ENCODE data around the gene BACE1. TPM values are rescaled to one million over a fixed set of nuclear protein-coding genes. Genes with fewer than 3 reads are reported as not detected.
"Not testable (repeated sequence)": the region's sequence is repeated elsewhere in the genome, so short reads cannot be mapped to it uniquely, and the experiment has no call there.

BACE1 gene
- total and polyA plus RNA-seq, 4 donors: 5.1 to 30.7 (median 13.2) TPM

GRCh38 chr11:117327567-117328374 is 11.7 kb upstream of the BACE1 start, which contains the start of gene CEP164:
Gene CEP164, plus strand, starts transcription at chr11:117327854. Its CDS starts 10,733 bp downstream, at chr11:117338587.
- DNase-seq (peak; percentile 97 to 98 (median 98)), ATAC-seq (ENCODE audit: insufficient read depth, low FRiP score) (peak; percentile 96)
- no peak for TF ChIP-seq CTCF (IDR thresholded peaks at IDR 0.05; ENCODE audit: control extremely low read depth, extremely low read depth)
- 0 to 1% methylated on average over 63 to 64 of the region's 64 CpGs for WGBS, 2 donors
- H3K4me1 ChIP-seq (ENCODE audit: control insufficient read depth in 5 of 5, insufficient read depth in 5 of 5, low read length in 5 of 5): peaks cover 5 to 9% (median 8%) of the 10 kb centered on the region in 5 donors
- no peaks in the 10 kb centered on the region for H3K9me3 ChIP-seq (ENCODE audit: control insufficient read depth in 4 of 4, insufficient read depth in 3 of 4, low read length in 3 of 4)
- H3K9ac ChIP-seq (ENCODE audit: insufficient read depth in 1 of 2, low read length in 2 of 2): peak within 1 kb of the TSS; percentile 69 to 73
- peak within 1 kb of the TSS; percentile 62 for H3K4me3 ChIP-seq
- peak within 1 kb of the TSS; percentile 93 to 94 for H3K27ac ChIP-seq (ENCODE audit: low read depth in 1 of 2, low read length in 1 of 2)
- no peaks in the 10 kb centered on the region for H3K27me3 ChIP-seq (ENCODE audit: control insufficient read depth in 3 of 3, insufficient read depth in 3 of 3, low read length in 2 of 3)
- H3K36me3 ChIP-seq (ENCODE audit: control insufficient read depth in 4 of 4, insufficient read depth in 4 of 4, low read length in 4 of 4): no peaks in the 10 kb centered on the region

GRCh38 chr11:117327255-117327566 is 11.2 kb upstream of the BACE1 start:
- WGBS, 2 donors: 7 to 12% methylated on average over 5 of the region's 5 CpGs
- H3K4me3 ChIP-seq: peak overlapping the region; percentile 62
- not testable (repeated sequence) for H3K9ac ChIP-seq (ENCODE audit: insufficient read depth in 1 of 2, low read length in 2 of 2); H3K27me3 ChIP-seq (ENCODE audit: control insufficient read depth in 3 of 3, insufficient read depth in 3 of 3, low read length in 2 of 3); H3K36me3 ChIP-seq (ENCODE audit: control insufficient read depth in 4 of 4, insufficient read depth in 4 of 4, low read length in 4 of 4); H3K9me3 ChIP-seq (ENCODE audit: control insufficient read depth in 4 of 4, insufficient read depth in 3 of 4, low read length in 3 of 4); ATAC-seq (ENCODE audit: insufficient read depth, low FRiP score); H3K4me1 ChIP-seq (ENCODE audit: control insufficient read depth in 5 of 5, insufficient read depth in 5 of 5, low read length in 5 of 5)
- peak overlapping the region in 1 of 2 donors; percentile 93 for H3K27ac ChIP-seq (ENCODE audit: low read depth in 1 of 2, low read length in 1 of 2)
- DNase-seq: peak in 1 of 3 donors; percentile 16

GRCh38 chr11:117319214-117319840 is 3.3 kb upstream of the BACE1 start:
- H3K9ac ChIP-seq (ENCODE audit: insufficient read depth in 1 of 2, low read length in 2 of 2): no peak overlapping the region
- no peaks in the 10 kb centered on the region for H3K36me3 ChIP-seq (ENCODE audit: control insufficient read depth in 4 of 4, insufficient read depth in 4 of 4, low read length in 4 of 4)
- H3K4me1 ChIP-seq (ENCODE audit: control insufficient read depth in 5 of 5, insufficient read depth in 5 of 5, low read length in 5 of 5): peaks cover 0 to 16% (median 8%) of the 10 kb centered on the region in 5 donors
- DNase-seq (no peak), ATAC-seq (ENCODE audit: insufficient read depth, low FRiP score) (no peak)
- H3K27me3 ChIP-seq (ENCODE audit: control insufficient read depth in 3 of 3, insufficient read depth in 3 of 3, low read length in 2 of 3): no peaks in the 10 kb centered on the region
- H3K27ac ChIP-seq (ENCODE audit: low read depth in 1 of 2, low read length in 1 of 2): no peak overlapping the region
- no peak for TF ChIP-seq CTCF (IDR thresholded peaks at IDR 0.05; ENCODE audit: control extremely low read depth, extremely low read depth)
- WGBS, 2 donors: 84 to 85% methylated on average over 5 of the region's 5 CpGs
- no peak overlapping the region for H3K4me3 ChIP-seq
- no peaks in the 10 kb centered on the region for H3K9me3 ChIP-seq (ENCODE audit: control insufficient read depth in 4 of 4, insufficient read depth in 3 of 4, low read length in 3 of 4)

- TF ChIP-seq CTCF (IDR thresholded peaks at IDR 0.05; ENCODE audit: control extremely low read depth, extremely low read depth): no peak
- ATAC-seq (ENCODE audit: insufficient read depth, low FRiP score): no peak
Observed at GRCh38 chr11:117318738-117319137, 2.7 kb upstream of the BACE1 start.

More at GRCh38 chr11:117318738-117319137, 2.7 kb upstream of the BACE1 start:
- Histone ChIP-seq H3K9ac (ENCODE audit: insufficient read depth in 1 of 2, low read length in 2 of 2) (no peak overlapping the region), H3K36me3 (ENCODE audit: control insufficient read depth in 4 of 4, insufficient read depth in 4 of 4, low read length in 4 of 4) (no peaks in the 10 kb centered on the region), H3K4me3 (no peak overlapping the region), H3K27ac (ENCODE audit: low read depth in 1 of 2, low read length in 1 of 2) (no peak overlapping the region), H3K9me3 (ENCODE audit: control insufficient read depth in 4 of 4, insufficient read depth in 3 of 4, low read length in 3 of 4) (no peaks in the 10 kb centered on the region), H3K27me3 (ENCODE audit: control insufficient read depth in 3 of 3, insufficient read depth in 3 of 3, low read length in 2 of 3) (no peaks in the 10 kb centered on the region), H3K4me1 (ENCODE audit: control insufficient read depth in 5 of 5, insufficient read depth in 5 of 5, low read length in 5 of 5) (peaks cover 0 to 18% (median 8%) of the 10 kb centered on the region in 5 donors)
- 84 to 90% methylated on average over 7 of the region's 7 CpGs for WGBS, 2 donors
- no peak for DNase-seq

All from lung (tissue), 12 donors.